Left lung (tissue), 10 donors: Measurements from ENCODE around the gene ATAD2B. TPM values are rescaled to one million over a fixed set of nuclear protein-coding genes. Genes with fewer than 3 reads are reported as not detected.

Source experiments
- ATAC-seq: fragments of 200-7000 bp; cut with Tn5 transposase; one replicate; pipeline ENCODE4 v1.9.1; 2020; ENCODE audit warnings: moderate library complexity
- DNase-seq, 4 donors: peaks; one replicate each; pipeline ENCODE4 v3.0.0-alpha.2; 2013 to 2020
- H3K27ac ChIP-seq, 2 donors: fragments of 200-600 bp; sonication (generic) in 1 of 2; one replicate each; pipeline versions ENCODE4 v1.5.0 to v1.8.0; 2020 to 2021
- H3K27me3 ChIP-seq, 2 donors: fragments of 200-600 bp; sonication (generic) in 1 of 2; one replicate each; pipeline versions ENCODE4 v1.5.0 to v1.8.0; 2020 to 2021
- H3K36me3 ChIP-seq, 2 donors: fragments of 200-600 bp; sonication (generic) in 1 of 2; one replicate each; pipeline versions ENCODE4 v1.5.0 to v1.8.0; 2020 to 2021
- H3K4me1 ChIP-seq, 2 donors: fragments of 200-600 bp; one replicate each; pipeline ENCODE4 v1.8.0; 2021
- H3K4me3 ChIP-seq, 2 donors: fragments of 200-600 bp; sonication (generic) in 1 of 2; one replicate each; pipeline versions ENCODE4 v1.5.0 to v1.8.0; 2020 to 2021; ENCODE audit warnings: mild to moderate bottlenecking in 1 of 2
- H3K9me3 ChIP-seq, 2 donors: fragments of 200-600 bp; sonication (generic) in 1 of 2; one replicate each; pipeline versions ENCODE4 v1.5.0 to v1.8.0; 2020 to 2021
- CTCF ChIP-seq, 2 donors: fragments of 200-600 bp; sonication (generic) in 1 of 2; IDR thresholded peaks; one replicate each; pipeline versions ENCODE4 v1.5.0 to v1.8.0; 2021; ENCODE audit warnings: antibody characterized with exemption in 2 of 2
- intact Hi-C, 2 donors: fragments of 100-400 bp; cut with DNase I; formaldehyde crosslinking; loops; one replicate each; pipeline versions ENCODE4 v1.11.2 to v1.14.2; 2022
- polyA plus RNA-seq, 6 donors: library from polyadenylated mRNA; unstranded; fragments of 120-200 nt; gene quantifications; one replicate each; pipeline ENCODE4 v1.2.1, GENCODE V29; 2013; ENCODE audit not compliant: insufficient read length in 6 of 6
- total RNA-seq, 2 donors: library from RNA; stranded (reverse); fragmentation: NEBNext Ultra II Directional; extraction: Animal tissue kit (Norgen Biotek cat#: 25700); gene quantifications; one replicate each; pipeline ENCODE4 v1.2.1, GENCODE V29; 2021
- donor health status: DM: no; HTN: yes; CAD: no.
- donor health status: DM: no; HTN: no; CAD: no.

The ATAD2B gene
- total and polyA plus RNA-seq, 8 donors, result 20.1 to 27.4 (median 24.6) TPM

- no peak overlapping the region for H3K27ac ChIP-seq
- H3K4me1 ChIP-seq, result no peaks in the 10 kb centered on the region
- intact Hi-C loops, result no loop called here
- no peaks in the 10 kb centered on the region for H3K27me3 ChIP-seq
- H3K36me3 ChIP-seq, result peaks cover 0 to 49% of the 10 kb centered on the region in 2 donors
- TF ChIP-seq CTCF (IDR thresholded peaks at IDR 0.05), result no peak
- peaks cover 0 to 3% of the 10 kb centered on the region in 2 donors for H3K9me3 ChIP-seq
- ATAC-seq (no peak), DNase-seq (no peak)
- H3K4me3 ChIP-seq, result no peak overlapping the region
Measured at GRCh38 chr2:23813438-23813837, 113.5 kb downstream of the ATAD2B start.

- H3K27ac ChIP-seq, result no peak overlapping the region
- H3K36me3 ChIP-seq, result peaks cover 0 to 32% of the 10 kb centered on the region in 2 donors
- no peak for TF ChIP-seq CTCF (IDR thresholded peaks at IDR 0.05)
- H3K4me1 ChIP-seq, result no peaks in the 10 kb centered on the region
- H3K27me3 ChIP-seq, result no peaks in the 10 kb centered on the region
- H3K4me3 ChIP-seq, result no peak overlapping the region
- no peak for ATAC-seq
- no peak for DNase-seq
- intact Hi-C loops, result no loop called here
- peaks cover 0 to 1% of the 10 kb centered on the region in 2 donors for H3K9me3 ChIP-seq
Measured at GRCh38 chr2:23809150-23809549, 117.8 kb downstream of the ATAD2B start.

DNA sequence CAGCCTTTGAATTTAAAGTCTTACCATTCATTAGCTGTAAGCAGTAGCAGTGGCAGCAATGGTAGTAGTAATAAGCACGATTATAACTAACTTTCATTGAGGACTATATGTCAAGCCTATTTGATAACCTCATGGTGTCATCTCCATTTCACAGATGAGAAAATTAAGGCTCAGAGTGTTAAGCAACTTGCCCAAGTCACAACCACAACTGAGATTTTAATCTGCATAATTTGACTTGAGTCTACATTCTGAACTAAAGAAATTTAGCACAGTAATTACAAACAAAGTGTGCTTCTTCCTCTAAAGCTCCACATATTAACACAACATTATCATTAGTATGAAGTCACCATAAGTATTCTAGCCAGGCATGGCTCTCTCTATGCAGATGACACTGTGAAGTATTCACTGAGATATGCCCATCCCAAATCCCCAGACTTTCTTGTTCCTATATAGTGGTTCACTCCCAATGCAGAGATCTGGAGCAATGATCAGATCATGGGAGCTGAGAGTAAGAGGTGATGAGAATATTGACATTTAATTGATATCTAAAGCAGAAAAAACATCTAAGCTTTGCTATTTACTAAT lies 120.2 kb downstream of the ATAD2B start:
- no peak for ATAC-seq
- intact Hi-C loops, result no loop called here
- Histone ChIP-seq H3K27me3 (no peaks in the 10 kb centered on the region), H3K36me3 (peaks cover 0 to 32% of the 10 kb centered on the region in 2 donors), H3K4me1 (peaks cover 3 to 12% of the 10 kb centered on the region in 2 donors), H3K27ac (no peak overlapping the region), H3K4me3 (no peak overlapping the region), H3K9me3 (no peaks in the 10 kb centered on the region)
- TF ChIP-seq CTCF (IDR thresholded peaks at IDR 0.05), result no peak
- no peak for DNase-seq

- DNase-seq (no peak), ATAC-seq (no peak)
- Histone ChIP-seq H3K9me3 (no peaks in the 10 kb centered on the region), H3K27ac (no peak overlapping the region), H3K36me3 (peaks cover 0 to 29% of the 10 kb centered on the region in 2 donors), H3K4me1 (peaks cover 3 to 17% of the 10 kb centered on the region in 2 donors), H3K4me3 (no peak overlapping the region), H3K27me3 (no peaks in the 10 kb centered on the region)
- TF ChIP-seq CTCF (IDR thresholded peaks at IDR 0.05), result no peak
- intact Hi-C loops, result no loop called here
Measured at GRCh38 chr2:23806201-23806600, 120.7 kb downstream of the ATAD2B start.

- Histone ChIP-seq H3K27me3 (no peaks in the 10 kb centered on the region), H3K4me1 (peaks cover 3 to 18% of the 10 kb centered on the region in 2 donors), H3K27ac (peak overlapping the region; percentile 9 to 41), H3K4me3 (no peak overlapping the region), H3K9me3 (no peaks in the 10 kb centered on the region), H3K36me3 (peaks cover 0 to 13% of the 10 kb centered on the region in 2 donors)
- DNase-seq (peak in 2 of 4 donors; percentile 8 to 45), ATAC-seq (peak; percentile 82)
- intact Hi-C loops, result no loop called here
- TF ChIP-seq CTCF (IDR thresholded peaks at IDR 0.05), result peak in 1 of 2 donors; percentile 18
Measured at GRCh38 chr2:23803965-23804542, 122.9 kb downstream of the ATAD2B start.
